ENCODE results near the gene ARHGAP18.

Gene ARHGAP18

GRCh38 chr6:129604321-129604720 is 105.7 kb downstream of the ARHGAP18 start:
- Mint-ChIP-seq H3K27ac (no peak overlapping the region), H3K4me1 (peaks cover 12% of the 10 kb centered on the region), H3K36me3 (ENCODE audit: low read depth) (no peaks in the 10 kb centered on the region), H3K4me3 (no peak overlapping the region), H3K27me3 (no peaks in the 10 kb centered on the region), H3K9me3 (no peaks in the 10 kb centered on the region)
- DNase-seq, result no peak
- no peak for ATAC-seq

- no peak overlapping the region for H3K4me3 Mint-ChIP-seq
- H3K4me1 Mint-ChIP-seq, result peaks cover 12% of the 10 kb centered on the region
- no peak for DNase-seq
- ATAC-seq, result no peak
- H3K27me3 Mint-ChIP-seq, result no peaks in the 10 kb centered on the region
- no peaks in the 10 kb centered on the region for H3K9me3 Mint-ChIP-seq
- H3K27ac Mint-ChIP-seq, result no peak overlapping the region
- H3K36me3 Mint-ChIP-seq (ENCODE audit: low read depth), result no peaks in the 10 kb centered on the region
These were observed 106.2 kb downstream of the ARHGAP18 start for GRCh38 chr6:129603741-129604140.

DNA sequence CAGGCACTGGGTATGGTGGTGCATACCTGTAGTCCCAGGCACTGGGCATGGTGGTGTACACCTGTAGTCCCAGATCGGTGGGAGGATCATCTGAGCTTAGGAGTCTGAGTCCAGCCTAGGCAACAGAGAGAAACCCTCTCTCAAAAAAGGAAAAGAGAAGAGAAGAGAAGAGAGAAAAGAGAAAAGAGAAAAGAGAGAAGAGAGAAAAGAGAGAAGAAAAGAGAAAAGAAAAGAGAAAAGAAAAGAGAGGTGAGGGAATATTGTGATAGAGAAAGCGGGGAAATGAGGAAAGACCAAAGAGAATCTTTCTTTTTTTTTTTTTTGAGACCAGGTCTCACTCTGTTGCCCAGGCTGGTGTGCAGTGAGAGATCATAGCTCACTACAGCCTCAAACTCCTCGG is 108.7 kb downstream of the ARHGAP18 start:
- Mint-ChIP-seq H3K4me1 (no peaks in the 10 kb centered on the region), H3K36me3 (ENCODE audit: low read depth) (no peaks in the 10 kb centered on the region), H3K9me3 (no peaks in the 10 kb centered on the region), H3K27me3 (no peaks in the 10 kb centered on the region), H3K4me3 (no peak overlapping the region), H3K27ac (no peak overlapping the region)
- no peak for ATAC-seq
- DNase-seq, result no peak

GRCh38 chr6:129599467-129599866 is 110.5 kb downstream of the ARHGAP18 start:
- H3K4me3 Mint-ChIP-seq, result no peak overlapping the region
- no peak for DNase-seq
- H3K27me3 Mint-ChIP-seq, result no peaks in the 10 kb centered on the region
- H3K27ac Mint-ChIP-seq, result no peak overlapping the region
- H3K4me1 Mint-ChIP-seq, result no peaks in the 10 kb centered on the region
- no peak for ATAC-seq
- H3K36me3 Mint-ChIP-seq (ENCODE audit: low read depth), result no peaks in the 10 kb centered on the region
- no peaks in the 10 kb centered on the region for H3K9me3 Mint-ChIP-seq

- H3K4me3 Mint-ChIP-seq, result no peak overlapping the region
These were observed 111.5 kb downstream of the ARHGAP18 start for GRCh38 chr6:129598244-129599187.

GRCh38 chr6:129597023-129597713 is 112.8 kb downstream of the ARHGAP18 start:
- H3K9me3 Mint-ChIP-seq, result no peaks in the 10 kb centered on the region
- no peaks in the 10 kb centered on the region for H3K27me3 Mint-ChIP-seq
- no peaks in the 10 kb centered on the region for H3K36me3 Mint-ChIP-seq (ENCODE audit: low read depth)
- no peak for ATAC-seq
- peaks cover 13% of the 10 kb centered on the region for H3K4me1 Mint-ChIP-seq
- no peak overlapping the region for H3K4me3 Mint-ChIP-seq
- DNase-seq, result no peak
- no peak overlapping the region for H3K27ac Mint-ChIP-seq

More at GRCh38 chr6:129598244-129599187, 111.5 kb downstream of the ARHGAP18 start:
- DNase-seq (no peak), ATAC-seq (peak; percentile 79)
- peaks cover 2% of the 10 kb centered on the region for H3K4me1 Mint-ChIP-seq
- H3K9me3 Mint-ChIP-seq, result no peaks in the 10 kb centered on the region
- H3K36me3 Mint-ChIP-seq (ENCODE audit: low read depth), result no peaks in the 10 kb centered on the region
- no peaks in the 10 kb centered on the region for H3K27me3 Mint-ChIP-seq
- no peak overlapping the region for H3K27ac Mint-ChIP-seq

GRCh38 chr6:129596522-129596921 is 113.5 kb downstream of the ARHGAP18 start:
- no peak overlapping the region for H3K4me3 Mint-ChIP-seq
- ATAC-seq, result no peak
- no peaks in the 10 kb centered on the region for H3K27me3 Mint-ChIP-seq
- no peak overlapping the region for H3K27ac Mint-ChIP-seq
- peaks cover 14% of the 10 kb centered on the region for H3K4me1 Mint-ChIP-seq
- H3K36me3 Mint-ChIP-seq (ENCODE audit: low read depth), result no peaks in the 10 kb centered on the region
- no peak for DNase-seq
- no peaks in the 10 kb centered on the region for H3K9me3 Mint-ChIP-seq

- peaks cover 3% of the 10 kb centered on the region for H3K36me3 Mint-ChIP-seq (ENCODE audit: low read depth)
- ATAC-seq, result peak; percentile 55
- no peaks in the 10 kb centered on the region for H3K9me3 Mint-ChIP-seq
- H3K27ac Mint-ChIP-seq, result no peak overlapping the region
- H3K27me3 Mint-ChIP-seq, result no peaks in the 10 kb centered on the region
- H3K4me3 Mint-ChIP-seq, result no peak overlapping the region
- peaks cover 16% of the 10 kb centered on the region for H3K4me1 Mint-ChIP-seq
- no peak for DNase-seq
These were observed 116.8 kb downstream of the ARHGAP18 start for GRCh38 chr6:129593233-129593564.

GRCh38 chr6:129592516-129593232 is 117.3 kb downstream of the ARHGAP18 start:
- H3K9me3 Mint-ChIP-seq, result no peaks in the 10 kb centered on the region
- no peak overlapping the region for H3K4me3 Mint-ChIP-seq
- no peaks in the 10 kb centered on the region for H3K27me3 Mint-ChIP-seq
- peaks cover 16% of the 10 kb centered on the region for H3K4me1 Mint-ChIP-seq
- ATAC-seq (peak; percentile 80), DNase-seq (peak; percentile 29)
- H3K27ac Mint-ChIP-seq, result peak overlapping the region; percentile 32
- H3K36me3 Mint-ChIP-seq (ENCODE audit: low read depth), result peaks cover 3% of the 10 kb centered on the region

DNA sequence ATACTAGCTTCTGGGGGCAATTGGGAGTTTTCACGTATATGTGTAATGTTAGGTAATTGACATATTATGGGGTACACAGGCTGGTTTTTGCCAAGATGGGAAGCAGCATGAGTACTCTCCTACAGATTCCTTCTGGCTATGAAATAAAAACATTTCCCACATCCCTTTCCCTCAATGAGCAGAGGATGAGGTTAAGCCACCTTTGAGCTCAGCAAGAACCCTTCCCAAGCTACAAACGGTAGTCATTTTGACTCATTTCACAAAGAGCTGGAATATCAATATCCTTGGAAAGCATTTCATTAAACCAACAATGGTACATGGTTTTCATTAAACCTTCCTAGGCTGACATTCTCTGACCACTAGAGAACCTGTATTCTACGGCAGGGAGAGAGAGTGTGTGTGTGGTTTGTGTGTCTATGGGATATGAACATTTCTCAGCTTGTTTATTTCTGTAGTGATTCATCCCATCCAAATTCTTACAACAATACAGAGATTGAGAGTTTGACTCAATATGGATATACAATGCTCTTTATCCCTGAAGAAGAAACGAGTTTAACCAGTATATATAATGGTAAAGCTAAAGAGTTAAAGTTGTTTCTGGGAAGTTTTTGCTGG is 119.5 kb downstream of the ARHGAP18 start:
- DNase-seq, result no peak
- no peak overlapping the region for H3K4me3 Mint-ChIP-seq
- peaks cover 16% of the 10 kb centered on the region for H3K4me1 Mint-ChIP-seq
- H3K36me3 Mint-ChIP-seq (ENCODE audit: low read depth), result peaks cover 7% of the 10 kb centered on the region
- no peak overlapping the region for H3K27ac Mint-ChIP-seq
- no peaks in the 10 kb centered on the region for H3K27me3 Mint-ChIP-seq
- ATAC-seq, result no peak
- H3K9me3 Mint-ChIP-seq, result no peaks in the 10 kb centered on the region

GRCh38 chr6:129586815-129587214 is 123.2 kb downstream of the ARHGAP18 start:
- Mint-ChIP-seq H3K4me1 (peaks cover 2% of the 10 kb centered on the region), H3K27me3 (no peaks in the 10 kb centered on the region), H3K27ac (no peak overlapping the region), H3K36me3 (ENCODE audit: low read depth) (peaks cover 7% of the 10 kb centered on the region), H3K9me3 (no peaks in the 10 kb centered on the region), H3K4me3 (no peak overlapping the region)
- DNase-seq (no peak), ATAC-seq (no peak)

DNA sequence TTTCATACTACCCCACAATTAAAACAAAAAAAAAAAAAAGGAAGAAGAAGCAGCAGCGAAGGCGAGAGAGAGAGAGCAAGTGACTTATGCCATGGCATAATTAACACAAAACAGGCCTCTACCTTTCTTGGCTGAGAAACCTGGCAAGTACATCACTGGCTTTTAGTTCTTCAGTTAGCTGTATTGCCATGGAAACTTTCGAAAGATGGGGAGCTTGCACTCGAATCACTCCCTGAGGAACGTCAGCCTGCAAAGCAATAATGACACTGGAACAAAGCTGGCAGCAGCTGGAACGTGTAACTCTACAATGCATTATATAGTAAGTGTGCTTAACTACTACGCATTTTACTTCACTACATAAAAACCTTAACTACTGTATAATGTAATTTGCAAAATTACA is 126.1 kb downstream of the ARHGAP18 start:
- no peak overlapping the region for H3K4me3 Mint-ChIP-seq
- H3K27ac Mint-ChIP-seq, result no peak overlapping the region
- H3K27me3 Mint-ChIP-seq, result no peaks in the 10 kb centered on the region
- no peak for ATAC-seq
- no peak for DNase-seq
- H3K36me3 Mint-ChIP-seq (ENCODE audit: low read depth), result peaks cover 4% of the 10 kb centered on the region
- no peaks in the 10 kb centered on the region for H3K9me3 Mint-ChIP-seq
- no peaks in the 10 kb centered on the region for H3K4me1 Mint-ChIP-seq

DNA sequence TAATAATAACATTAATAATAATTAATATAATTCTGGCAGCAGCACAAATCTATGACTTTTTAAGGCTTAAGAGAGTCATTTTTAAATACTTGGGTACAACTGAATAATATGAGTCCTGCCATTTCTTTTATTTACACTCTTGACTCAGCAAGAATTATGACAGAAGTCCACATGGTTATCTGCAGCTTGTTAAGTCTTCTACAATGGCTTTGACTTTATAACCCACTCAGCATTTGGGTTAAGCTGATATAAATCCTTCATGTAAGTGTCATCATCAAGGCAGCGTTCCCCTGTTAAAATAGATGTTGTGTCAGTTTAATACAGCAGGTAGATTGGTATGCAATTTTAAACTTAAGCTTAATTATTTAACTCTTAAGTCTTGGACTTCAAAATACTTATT is 131.7 kb downstream of the ARHGAP18 start:
- Mint-ChIP-seq H3K4me1 (peaks cover 9% of the 10 kb centered on the region), H3K9me3 (no peaks in the 10 kb centered on the region), H3K4me3 (no peak overlapping the region), H3K27me3 (peaks cover 2% of the 10 kb centered on the region), H3K27ac (no peak overlapping the region), H3K36me3 (ENCODE audit: low read depth) (no peaks in the 10 kb centered on the region)
- ATAC-seq (no peak), DNase-seq (no peak)

GRCh38 chr6:129577691-129578090 is 132.3 kb downstream of the ARHGAP18 start:
- Mint-ChIP-seq H3K4me1 (peaks cover 9% of the 10 kb centered on the region), H3K36me3 (ENCODE audit: low read depth) (no peaks in the 10 kb centered on the region), H3K27me3 (peaks cover 2% of the 10 kb centered on the region), H3K9me3 (no peaks in the 10 kb centered on the region), H3K4me3 (no peak overlapping the region), H3K27ac (no peak overlapping the region)
- ATAC-seq (no peak), DNase-seq (no peak)
